Epithelial cell of esophagus (primary cell): ENCODE measurements around the gene LTBR.
A peak's percentile ranks its signal among the peaks of the same experiment; 100 is the strongest.

ENCODE experiments used
- DNase-seq: peaks from one replicate; pipeline ENCODE4 v3.0.0; 2010; ENCODE audit warnings: low read depth
- H3K4me3 ChIP-seq: 2 replicates; pipeline ENCODE4 v1.5.1; 2011; ENCODE audit warnings: mild to moderate bottlenecking, low read length, control low read depth
- CTCF ChIP-seq: IDR thresholded peaks from 2 replicates; pipeline ENCODE4 v1.5.1; 2011; ENCODE audit warnings: low read depth, mild to moderate bottlenecking, low read length, control low read depth, inconsistent platforms; ENCODE audit not compliant: insufficient read depth; ENCODE audit errors: missing control alignments

LTBR gene

GRCh38 chr12:6380141-6381121, 3.5 kb upstream of the LTBR start:
- DNase-seq: no peak
- H3K4me3 ChIP-seq: no peak overlapping the region
- no peak for TF ChIP-seq CTCF

- no peak overlapping the region for H3K4me3 ChIP-seq
- DNase-seq: no peak
- no peak for TF ChIP-seq CTCF
These were observed 1.6 kb upstream of the LTBR start for GRCh38 chr12:6382371-6382770.

GRCh38 chr12:6382982-6383381, 980 bp upstream of the LTBR start:
- no peak overlapping the region for H3K4me3 ChIP-seq
- TF ChIP-seq CTCF: no peak
- DNase-seq: no peak

- DNase-seq: no peak
- no peak for TF ChIP-seq CTCF
- H3K4me3 ChIP-seq: peak overlapping the region; percentile 87
These were observed 806 bp downstream of the LTBR start for GRCh38 chr12:6384499-6385436.

- no peak for TF ChIP-seq CTCF
- no peak for DNase-seq
- no peak overlapping the region for H3K4me3 ChIP-seq
These were observed 2.1 kb downstream of the LTBR start for GRCh38 chr12:6386038-6386437.

- no peak for TF ChIP-seq CTCF
- H3K4me3 ChIP-seq: no peak overlapping the region
- no peak for DNase-seq
These were observed 2.5 kb downstream of the LTBR start for GRCh38 chr12:6386491-6386890.
